ENCODE data around the gene RILPL2. TPM values are rescaled to one million over a fixed set of nuclear protein-coding genes. Genes with fewer than 3 reads are reported as not detected.

RILPL2 gene
- total and polyA plus RNA-seq, 2 of the 13 experiments (the other 11 are each of a cell fraction or from before 2014, with no cell fraction given), result 2.7 to 8.1 TPM

- Histone ChIP-seq H2AFZ (ENCODE audit: low read length) (no peak overlapping the region), H3K9ac (ENCODE audit: insufficient read depth, low read depth, low read length) (0 out of 2 replicates have a peak overlapping the region, but pooled peaks have one; percentile 3), H3K79me2 (ENCODE audit: insufficient read depth, low read length) (no peaks in the 10 kb centered on the region), H3K4me1 (ENCODE audit: insufficient read depth, low read length) (peaks cover 64% of the 10 kb centered on the region), H3K4me2 (ENCODE audit: low read depth, low read length) (peak overlapping the region; percentile 67), H3K27ac (ENCODE audit: extremely low read length, insufficient read depth, low read length) (no peak overlapping the region), H3K36me3 (replicated peaks in 1 of 2; ENCODE audit: control insufficient read depth in 1 of 2, insufficient read depth in 2 of 2, low read length in 2 of 2) (no peaks in the 10 kb centered on the region), H4K20me1 (ENCODE audit: insufficient read depth, low read length) (no peaks in the 10 kb centered on the region), H3K4me3 (replicated peaks in 1 of 3; ENCODE audit: insufficient read depth in 1 of 3, low read depth in 2 of 3, low read length in 3 of 3) (peak overlapping the region in 2 of 3 experiments; percentile 23 to 28; a peak in 2 of 6 replicates), H3K9me3 (ENCODE audit: low read length) (no peaks in the 10 kb centered on the region), H3K27me3 (ENCODE audit: control insufficient read depth in 1 of 2, insufficient read depth in 2 of 2, low read length in 2 of 2) (no peaks in the 10 kb centered on the region)
- 24% methylated on average over 4 of the region's 4 CpGs for WGBS (ENCODE audit: low lambda C conversion rate)
- no peak for DNase-seq (ENCODE audit: low spot score)
- intact Hi-C loops (cut with micrococcal nuclease; ENCODE audit: unreplicated experiment), result no loop called here
- in situ Hi-C loops (cut with HindIII; ENCODE audit: extremely low pct_ligation_motif_present, low pct_unique_long_range_greater_than_20kb), result no loop called here
- FAIRE-seq, result no peak
- ChIA-PET POLR2A (interaction anchor here (1.2 kb wide), 2 partner anchors 12 to 214 kb away, joined by 3 to 5 read pairs; partner anchors contain the start of genes MPHOSPH9 and SNRNP35), CTCF (ENCODE audit: low intra/inter-chr PET ratio, low total read pairs) (no interaction called here)
- no peak for TF ChIP-seq HOXA7 (CRISPR knock-in tag; IDR thresholded peaks at IDR 0.05)
- no peak for TF ChIP-seq KDM3A (CRISPR knock-in tag; IDR thresholded peaks at IDR 0.05; ENCODE audit: low read depth)
- no peak for TF ChIP-seq ZNF724P (CRISPR knock-in tag; IDR thresholded peaks at IDR 0.05; ENCODE audit: borderline replicate concordance)
- TF ChIP-seq CBX2 (IDR thresholded peaks at IDR 0.05; ENCODE audit: low read depth, low read length), result no peak
- no peak for TF ChIP-seq CBX2 (CRISPR knock-in tag; IDR thresholded peaks at IDR 0.05; ENCODE audit: low read depth)
- TF ChIP-seq BCLAF1 (IDR thresholded peaks at IDR 0.05), result no peak
- no peak for TF ChIP-seq CHD4 (IDR thresholded peaks at IDR 0.05; ENCODE audit: borderline replicate concordance, low read length)
- no peak for TF ChIP-seq ZFP41 (CRISPR knock-in tag; IDR thresholded peaks at IDR 0.05; ENCODE audit: borderline replicate concordance)
- TF ChIP-seq ASH2L (IDR thresholded peaks at IDR 0.05; ENCODE audit: insufficient read length, low read depth, low read length), result no peak
- TF ChIP-seq MED8 (CRISPR knock-in tag; IDR thresholded peaks at IDR 0.05; ENCODE audit: insufficient replicate concordance), result no peak
- peak; percentile 51 for TF ChIP-seq ZFX (CRISPR knock-in tag; IDR thresholded peaks at IDR 0.05; ENCODE audit: low read depth)
- no peak for TF ChIP-seq SKI (IDR thresholded peaks at IDR 0.05; ENCODE audit: partially characterized antibody)
- no peak for TF ChIP-seq RELA (CRISPR knock-in tag; IDR thresholded peaks at IDR 0.05)
- no peak for TF ChIP-seq SUZ12 (IDR thresholded peaks at IDR 0.05; ENCODE audit: low read depth, low read length)
- no peak for TF ChIP-seq PRDM4 (CRISPR knock-in tag; IDR thresholded peaks at IDR 0.05; ENCODE audit: borderline replicate concordance)
- peak; percentile 38; the same call in 1 of the 2 replicates for TF ChIP-seq ZFY (CRISPR knock-in tag; IDR thresholded peaks at IDR 0.05)
- TF ChIP-seq SETDB1 (CRISPR knock-in tag; IDR thresholded peaks at IDR 0.05; ENCODE audit: borderline replicate concordance), result no peak
- ATAC-seq, result no peak
- no TSS peak for BruUV-seq (replicated peaks)
These were observed 9.8 kb upstream of the RILPL2 start for GRCh38 chr12:123446333-123446713.

Data from HepG2 (cell line).